ENCODE results near the gene TRMU. TPM values are rescaled to one million over a fixed set of nuclear protein-coding genes. Genes with fewer than 3 reads are reported as not detected.

Gene TRMU
- total and polyA plus RNA-seq, 2 of the 8 experiments (the other 6 are each of a cell fraction or from before 2014, with no cell fraction given), result 43.4 to 70.6 TPM

GRCh38 chr22:46361826-46362202 is 26.3 kb downstream of the TRMU start (continued):
- TF ChIP-seq, protein P1, sequence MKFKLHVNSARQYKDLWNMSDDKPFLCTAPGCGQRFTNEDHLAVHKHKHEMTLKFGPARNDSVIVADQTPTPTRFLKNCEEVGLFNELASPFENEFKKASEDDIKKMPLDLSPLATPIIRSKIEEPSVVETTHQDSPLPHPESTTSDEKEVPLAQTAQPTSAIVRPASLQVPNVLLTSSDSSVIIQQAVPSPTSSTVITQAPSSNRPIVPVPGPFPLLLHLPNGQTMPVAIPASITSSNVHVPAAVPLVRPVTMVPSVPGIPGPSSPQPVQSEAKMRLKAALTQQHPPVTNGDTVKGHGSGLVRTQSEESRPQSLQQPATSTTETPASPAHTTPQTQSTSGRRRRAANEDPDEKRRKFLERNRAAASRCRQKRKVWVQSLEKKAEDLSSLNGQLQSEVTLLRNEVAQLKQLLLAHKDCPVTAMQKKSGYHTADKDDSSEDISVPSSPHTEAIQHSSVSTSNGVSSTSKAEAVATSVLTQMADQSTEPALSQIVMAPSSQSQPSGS (IDR thresholded peaks at IDR 0.05; ENCODE audit: low read length), result no peak
